HepG2 (cell line): ENCODE results near the gene KCNAB3. TPM values are rescaled to one million over a fixed set of nuclear protein-coding genes. Genes with fewer than 3 reads are reported as not detected.

Source experiments
- EZH2 ChIP-seq: conservative IDR thresholded peaks from 2 replicates; pipeline ENCODE4 v1.6.1; 2012; ENCODE audit warnings: mild to moderate bottlenecking, low read depth, low read length, moderate library complexity
- HNF1A ChIP-seq, 2 experiments: sonication (generic) in 1 of 2; formaldehyde crosslinking in 1 of 2; IDR thresholded peaks; 2 replicates each; pipeline versions ENCODE4 v1.4.0 to v1.6.1; 2016 to 2020; ENCODE audit warnings: borderline replicate concordance in 1 of 2, low read depth in 1 of 2, mild to moderate bottlenecking in 1 of 2, missing genetic modification reagents in 1 of 2
- KDM2A ChIP-seq: sonication (generic); formaldehyde crosslinking; IDR thresholded peaks from 2 replicates; pipeline ENCODE4 v1.4.0; 2020; ENCODE audit warnings: low read depth, missing genetic modification reagents, borderline replicate concordance
- MLLT10 ChIP-seq: sonication (generic); formaldehyde crosslinking; IDR thresholded peaks from 2 replicates; pipeline ENCODE4 v1.4.0; 2020; ENCODE audit warnings: missing genetic modification reagents
- PLRG1 ChIP-seq: fragments of 450-650 bp; conservative IDR thresholded peaks from 2 replicates; pipeline ENCODE4 v1.6.1; 2016
- ZBTB3 ChIP-seq: sonication (generic); formaldehyde crosslinking; IDR thresholded peaks from 2 replicates; pipeline ENCODE4 v1.4.0; 2020; ENCODE audit warnings: low read depth, mild to moderate bottlenecking, moderate library complexity, missing genetic modification reagents, borderline replicate concordance
- ZBTB38 ChIP-seq: sonication (generic); formaldehyde crosslinking; IDR thresholded peaks from 2 replicates; pipeline ENCODE4 v1.5.1; 2020; ENCODE audit warnings: mild to moderate bottlenecking, missing genetic modification reagents
- ZNF33A ChIP-seq: sonication (generic); formaldehyde crosslinking; IDR thresholded peaks from 2 replicates; pipeline ENCODE4 v1.5.1; 2020; ENCODE audit warnings: missing genetic modification reagents, mild to moderate bottlenecking, moderate library complexity, borderline replicate concordance
- ZNF431 ChIP-seq: sonication (generic); formaldehyde crosslinking; IDR thresholded peaks from 2 replicates; pipeline ENCODE4 v1.9.0; 2022; ENCODE audit warnings: missing genetic modification reagents, low read depth, mild to moderate bottlenecking, borderline replicate concordance
- ZNF670 ChIP-seq: sonication (generic); formaldehyde crosslinking; IDR thresholded peaks from 2 replicates; pipeline ENCODE4 v1.8.0; 2022; ENCODE audit warnings: mild to moderate bottlenecking, missing genetic modification reagents, borderline replicate concordance
- ZNF788 ChIP-seq: sonication (generic); formaldehyde crosslinking; IDR thresholded peaks from 2 replicates; pipeline ENCODE4 v1.5.0; 2020; ENCODE audit warnings: mild to moderate bottlenecking, missing genetic modification reagents, borderline replicate concordance
- polyA plus RNA-seq, 8 experiments: library from polyadenylated mRNA; depleted of rRNA in 3 of 8; stranded (reverse) in 7 of 8; unstranded in 1 of 8; fragments of >200 nt; fragmentation: Illumina TruSeq in 4 of 8; extraction: Trizol in 4 of 8; gene quantifications; 2 replicates each; pipeline versions ENCODE4 v1.2.1 to v1.2.3, GENCODE V29; 2011 to 2016; ENCODE audit warnings: low read depth in 4 of 8, missing spikeins in 1 of 8, mixed read lengths in 1 of 8; ENCODE audit not compliant: insufficient read depth in 1 of 8
- total RNA-seq, 5 experiments: library from RNA; depleted of rRNA; stranded (reverse); fragments of >200 nt; fragmentation: Illumina TruSeq; extraction: Trizol; gene quantifications; 2 replicates each; pipeline ENCODE4 v1.2.3, GENCODE V29; 2016; ENCODE audit warnings: low read depth in 1 of 5

The KCNAB3 gene
- total and polyA plus RNA-seq, 2 of the 13 experiments (the other 11 are each of a cell fraction or from before 2014, with no cell fraction given), result 0.29 to 0.88 TPM

GRCh38 chr17:7932949-7933348 is 3.3 kb upstream of the KCNAB3 start (continued):
- TF ChIP-seq HNF1A (IDR thresholded peaks at IDR 0.05; ENCODE audit: low read depth), result 0 out of 2 replicates have a peak, but pooled peaks have one; percentile 12
- TF ChIP-seq HNF1A (CRISPR knock-in tag; IDR thresholded peaks at IDR 0.05; ENCODE audit: borderline replicate concordance), result no peak
- TF ChIP-seq PLRG1, result no peak
- no peak for TF ChIP-seq ZNF670 (CRISPR knock-in tag)
- TF ChIP-seq MLLT10 (CRISPR knock-in tag), result no peak
- TF ChIP-seq ZNF431 (CRISPR knock-in tag), result no peak
- TF ChIP-seq ZNF33A (CRISPR knock-in tag), result no peak
- TF ChIP-seq ZBTB38 (CRISPR knock-in tag), result no peak
- TF ChIP-seq ZBTB3 (CRISPR knock-in tag), result no peak
- TF ChIP-seq ZNF788 (CRISPR knock-in tag), result no peak
- 0 out of 2 replicates have a peak, but pooled peaks have one; percentile 19 for TF ChIP-seq KDM2A (CRISPR knock-in tag)
- TF ChIP-seq EZH2, result no peak
- TF ChIP-seq, all 625 proteins: peak for 24
